Stomach (tissue), 9 donors: Measurements from ENCODE around the gene TAS2R60. TPM values are rescaled to one million over a fixed set of nuclear protein-coding genes. Genes with fewer than 3 reads are reported as not detected.

Source experiments
- DNase-seq, 2 donors: peaks; one replicate each; pipeline versions ENCODE4 v3.0.0 to v3.0.0-alpha.2; 2013 to 2019
- H3K27ac ChIP-seq, 5 donors: fragments of 200-600 bp in 4 of 5; sonication (generic) in 4 of 5; one replicate each; pipeline ENCODE4 v1.5.1; 2013 to 2019; ENCODE audit warnings: mild to moderate bottlenecking in 1 of 5, moderate library complexity in 1 of 5
- H3K27me3 ChIP-seq, 3 donors: fragments of 200-600 bp; sonication (generic); one replicate each; pipeline ENCODE4 v1.5.1; 2017 to 2019; ENCODE audit warnings: mixed run types in 1 of 3
- H3K36me3 ChIP-seq, 4 donors: fragments of 200-600 bp; sonication (generic); 1 replicate in 3 of 4; 2 replicates in 1 of 4; pipeline ENCODE4 v1.5.1; 2016 to 2019
- H3K4me1 ChIP-seq, 4 donors: fragments of 200-600 bp; sonication (generic); one replicate each; pipeline ENCODE4 v1.5.1; 2016 to 2019
- H3K4me3 ChIP-seq, 4 donors: fragments of 200-600 bp; sonication (generic) in 3 of 4; one replicate each; pipeline ENCODE4 v1.5.1; 2016 to 2019; ENCODE audit warnings: mild to moderate bottlenecking in 1 of 4
- H3K9me3 ChIP-seq, 4 donors: fragments of 200-600 bp; sonication (generic); one replicate each; pipeline ENCODE4 v1.5.1; 2016 to 2019
- EP300 ChIP-seq: sonication (generic); formaldehyde crosslinking; IDR thresholded peaks from one replicate; pipeline ENCODE4 v1.6.1; 2017; ENCODE audit warnings: antibody characterized with exemption
- POLR2A ChIP-seq, 4 donors: fragments of 450-650 bp; IDR thresholded peaks; one replicate each; pipeline ENCODE4 v1.6.1; 2016; ENCODE audit warnings: antibody characterized with exemption in 4 of 4, control low read depth in 2 of 4, mild to moderate bottlenecking in 1 of 4, moderate library complexity in 1 of 4
- POLR2AphosphoS5 ChIP-seq, 3 donors: sonication (generic); formaldehyde crosslinking; IDR thresholded peaks; one replicate each; pipeline ENCODE4 v1.6.1; 2016; ENCODE audit warnings: antibody characterized with exemption in 3 of 3
- WGBS, 5 donors: extraction: QIAGEN DNeasy Blood & Tissue Kit in 3 of 5; methylation state at CpG; one replicate each; pipeline versions ENCODE4 v1.1.5 to v1.1.7; 2013 to 2018; 5-methylcytosine and 5-hydroxymethylcytosine counted together
- intact Hi-C: fragments of 100-400 bp; cut with DNase I; formaldehyde crosslinking; loops from one replicate; pipeline ENCODE4 v1.15.1; 2023; ENCODE audit warnings: low total_unique reads
- polyA plus RNA-seq, 3 donors: library from polyadenylated mRNA; stranded (reverse); fragments of 200-250 nt; gene quantifications; one replicate each; pipeline ENCODE4 v1.2.3, GENCODE V29; 2013
- total RNA-seq, 5 donors: library from RNA; depleted of rRNA; stranded (reverse); fragments of >200 nt; gene quantifications; one replicate each; pipeline versions ENCODE4 v1.1.0 to v1.2.3, GENCODE V29; 2014 to 2016
- TF ChIP-seq, protein P1 (sequence below), 7 experiments: fragments of 450-650 bp in 4 of 7; fragments of 200-600 bp in 3 of 7; sonication (generic) in 3 of 7; IDR thresholded peaks; one replicate each; pipeline ENCODE4 v1.5.1; 2016 to 2019; ENCODE audit warnings: antibody characterized with exemption in 7 of 7, control low read depth in 2 of 7, mild to moderate bottlenecking in 1 of 7
- donor health status: healthy with polysubstance abuse.
- donor health status: Bipolar disorder and iron deficiency.
- donor health status: healthy.

Gene TAS2R60
- total and polyA plus RNA-seq, 8 donors = not detected

DNA sequence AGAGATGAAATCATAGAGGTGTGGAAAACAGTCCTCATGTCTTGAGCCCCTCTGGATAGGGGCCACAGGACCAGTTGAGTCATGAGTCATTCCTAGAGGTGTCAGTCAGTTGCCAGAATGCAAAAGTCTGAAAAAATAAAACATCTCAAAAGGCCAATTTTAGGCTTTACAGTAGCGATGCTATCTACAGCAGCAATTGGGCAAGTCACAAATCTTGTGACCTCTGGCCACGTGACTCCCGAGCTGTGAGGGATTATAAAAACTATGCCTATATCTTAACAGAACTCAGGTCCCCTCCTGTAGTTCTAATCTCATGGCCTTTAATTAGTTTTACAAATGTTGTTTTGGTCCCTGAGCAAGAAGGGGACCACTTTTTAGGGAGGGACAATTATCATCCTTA, 18.8 kb downstream of the TAS2R60 start:
- Histone ChIP-seq H3K27me3 (no peaks in the 10 kb centered on the region), H3K27ac (no peak overlapping the region)

DNA sequence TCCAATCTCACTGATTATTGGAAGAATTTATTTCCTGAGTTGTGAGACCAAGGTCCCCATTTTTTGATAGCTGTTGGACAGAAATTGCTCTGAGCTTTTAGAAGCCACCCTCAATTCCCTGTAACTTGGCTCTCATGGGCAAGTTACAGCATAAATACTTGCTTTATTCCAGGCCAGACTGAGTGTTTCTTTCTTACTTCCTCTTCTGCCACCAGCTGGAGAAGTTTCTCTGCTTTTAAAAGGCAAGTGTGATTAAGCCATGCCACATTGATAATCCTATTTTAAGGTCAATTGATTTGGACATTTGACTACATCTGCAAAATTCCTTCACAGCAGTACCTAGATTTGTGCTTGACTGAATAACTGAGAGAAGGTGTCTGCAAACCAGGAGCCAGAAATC, 20.3 kb downstream of the TAS2R60 start:
- no peaks in the 10 kb centered on the region for H3K4me1 ChIP-seq
- no peaks in the 10 kb centered on the region for H3K36me3 ChIP-seq
- H3K27ac ChIP-seq = no peak overlapping the region
- no peaks in the 10 kb centered on the region for H3K27me3 ChIP-seq
- TF ChIP-seq, protein P1, sequence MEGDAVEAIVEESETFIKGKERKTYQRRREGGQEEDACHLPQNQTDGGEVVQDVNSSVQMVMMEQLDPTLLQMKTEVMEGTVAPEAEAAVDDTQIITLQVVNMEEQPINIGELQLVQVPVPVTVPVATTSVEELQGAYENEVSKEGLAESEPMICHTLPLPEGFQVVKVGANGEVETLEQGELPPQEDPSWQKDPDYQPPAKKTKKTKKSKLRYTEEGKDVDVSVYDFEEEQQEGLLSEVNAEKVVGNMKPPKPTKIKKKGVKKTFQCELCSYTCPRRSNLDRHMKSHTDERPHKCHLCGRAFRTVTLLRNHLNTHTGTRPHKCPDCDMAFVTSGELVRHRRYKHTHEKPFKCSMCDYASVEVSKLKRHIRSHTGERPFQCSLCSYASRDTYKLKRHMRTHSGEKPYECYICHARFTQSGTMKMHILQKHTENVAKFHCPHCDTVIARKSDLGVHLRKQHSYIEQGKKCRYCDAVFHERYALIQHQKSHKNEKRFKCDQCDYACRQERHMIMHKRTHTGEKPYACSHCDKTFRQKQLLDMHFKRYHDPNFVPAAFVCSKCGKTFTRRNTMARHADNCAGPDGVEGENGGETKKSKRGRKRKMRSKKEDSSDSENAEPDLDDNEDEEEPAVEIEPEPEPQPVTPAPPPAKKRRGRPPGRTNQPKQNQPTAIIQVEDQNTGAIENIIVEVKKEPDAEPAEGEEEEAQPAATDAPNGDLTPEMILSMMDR (IDR thresholded peaks at IDR 0.05) = no peak
- no peak for TF ChIP-seq POLR2AphosphoS5 (IDR thresholded peaks at IDR 0.05)
- no peak for TF ChIP-seq EP300
- TF ChIP-seq POLR2A (IDR thresholded peaks at IDR 0.05) = no peak
- H3K9me3 ChIP-seq = no peaks in the 10 kb centered on the region
- H3K4me3 ChIP-seq = no peak overlapping the region
- DNase-seq = no peak
- intact Hi-C loops = no loop called here

More for the DNA sequence above, 18.8 kb downstream of the TAS2R60 start:
- no peak for TF ChIP-seq POLR2A (IDR thresholded peaks at IDR 0.05)
- no peak for TF ChIP-seq EP300
- TF ChIP-seq, protein P1 (IDR thresholded peaks at IDR 0.05) = no peak
- no peak for TF ChIP-seq POLR2AphosphoS5 (IDR thresholded peaks at IDR 0.05)
- Histone ChIP-seq H3K9me3 (no peaks in the 10 kb centered on the region), H3K4me3 (no peak overlapping the region), H3K36me3 (no peaks in the 10 kb centered on the region), H3K4me1 (no peaks in the 10 kb centered on the region)
- DNase-seq = no peak
- WGBS, 5 donors = 68 to 89% (median 88%) methylated on average over 3 of the region's 3 CpGs
- intact Hi-C loops = no loop called here

DNA sequence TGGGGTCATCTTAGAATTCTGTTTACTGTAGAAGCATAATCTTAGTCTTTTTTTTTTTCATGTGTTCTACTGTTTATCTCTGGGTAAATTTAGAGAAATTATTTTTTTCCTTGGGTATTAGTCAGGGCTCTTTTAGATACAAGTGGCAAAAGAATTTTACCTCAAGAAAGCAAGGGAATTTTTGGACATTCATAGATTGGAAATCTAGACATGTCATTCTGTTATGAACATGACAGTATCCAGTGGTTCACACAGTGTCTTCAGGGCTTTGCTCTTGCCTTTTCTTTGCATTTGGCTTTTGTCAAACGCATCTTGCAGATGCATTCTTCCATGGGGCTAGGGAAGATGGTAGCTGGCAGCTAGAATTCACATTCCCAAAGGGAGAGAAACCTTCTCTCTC, 20.7 kb downstream of the TAS2R60 start:
- no peaks in the 10 kb centered on the region for H3K36me3 ChIP-seq
- intact Hi-C loops = no loop called here
- no peaks in the 10 kb centered on the region for H3K4me1 ChIP-seq
- no peak overlapping the region for H3K4me3 ChIP-seq
- WGBS, 5 donors = 61 to 78% (median 69%) methylated on average over 1 of the region's 1 CpG
- TF ChIP-seq, protein P1 (IDR thresholded peaks at IDR 0.05) = no peak
- TF ChIP-seq EP300 (no peak), POLR2A (IDR thresholded peaks at IDR 0.05) (no peak), POLR2AphosphoS5 (IDR thresholded peaks at IDR 0.05) (no peak)
- H3K27me3 ChIP-seq = no peaks in the 10 kb centered on the region
- no peak overlapping the region for H3K27ac ChIP-seq
- no peak for DNase-seq
- H3K9me3 ChIP-seq = no peaks in the 10 kb centered on the region

DNA sequence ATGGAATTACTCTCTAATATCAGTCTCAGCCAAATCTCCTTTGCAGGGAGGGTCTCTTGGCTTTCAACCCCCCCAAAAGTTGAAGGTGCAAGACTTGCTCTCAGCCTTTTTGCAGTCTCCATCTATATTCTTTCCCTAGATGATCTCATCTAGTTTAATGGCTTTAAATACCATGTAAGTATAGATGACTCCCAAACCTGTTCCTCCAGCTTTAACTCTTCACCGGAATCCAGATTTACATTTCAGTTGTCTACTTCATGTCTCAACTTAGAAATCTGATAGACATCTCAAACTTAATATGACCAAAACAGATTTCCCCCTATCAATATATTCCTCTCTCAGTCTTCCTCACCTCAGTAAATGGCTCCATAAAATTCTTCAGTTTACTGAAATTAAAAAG, 24.5 kb downstream of the TAS2R60 start:
- Histone ChIP-seq H3K27ac (no peak overlapping the region), H3K4me1 (no peaks in the 10 kb centered on the region), H3K9me3 (peaks cover 0 to 14% (median 11%) of the 10 kb centered on the region in 4 donors), H3K36me3 (no peaks in the 10 kb centered on the region), H3K4me3 (no peak overlapping the region), H3K27me3 (no peaks in the 10 kb centered on the region)
- TF ChIP-seq POLR2AphosphoS5 (IDR thresholded peaks at IDR 0.05) (no peak), EP300 (no peak), POLR2A (IDR thresholded peaks at IDR 0.05) (no peak)
- TF ChIP-seq, protein P1 (IDR thresholded peaks at IDR 0.05) = no peak
- intact Hi-C loops = no loop called here
- 74 to 95% (median 83%) methylated on average over 1 of the region's 1 CpG for WGBS, 5 donors
- no peak for DNase-seq
